SK-N-SH (cell line): ENCODE results near the gene FGF18. TPM values are rescaled to one million over a fixed set of nuclear protein-coding genes. Genes with fewer than 3 reads are reported as not detected.

Experiments used
- CTCF ChIA-PET: fragments of 300-600, 350-600 bp; formaldehyde crosslinking; extraction: SDS; loops from one replicate; lab custom pipeline; 2021; lab: Yijun Ruan, JAX
- POLR2A ChIA-PET: fragments of 350-600 bp; sonication (Branson Sonifier 250); formaldehyde crosslinking; extraction: SDS; loops from one replicate; lab custom pipeline; 2020; ENCODE audit warnings: antibody characterized with exemption, inconsistent platforms; lab: Yijun Ruan, JAX
- DNase-seq: peaks from one replicate; pipeline ENCODE4 v3.0.0; 2012
- H2AFZ ChIP-seq: fragments of 200-600 bp; sonication (generic); 2 replicates; pipeline ENCODE4 v1.8.1; 2016; ENCODE audit warnings: antibody characterized with exemption, mild to moderate bottlenecking, low read depth
- H3F3A ChIP-seq: fragments of 200-600 bp; sonication (generic); replicated peaks from 2 replicates; pipeline ENCODE3; 2016; ENCODE audit warnings: antibody characterized with exemption, mild to moderate bottlenecking; ENCODE audit not compliant: insufficient read depth
- H3K27ac ChIP-seq, 2 experiments: fragments of 200-500 bp in 1 of 2; fragments of 200-600 bp in 1 of 2; sonication (Bioruptor generic) in 1 of 2; sonication (generic), shearing (Covaris generic) in 1 of 2; 2 replicates each; pipeline versions ENCODE4 v1.5.1 to v1.6.1; 2014 to 2016; ENCODE audit warnings: low read depth in 2 of 2, inconsistent platforms in 1 of 2, low read length in 1 of 2, mild to moderate bottlenecking in 1 of 2, mixed read lengths in 1 of 2
- H3K27me3 ChIP-seq: fragments of 200-600 bp; sonication (generic), shearing (Covaris generic); 2 replicates; pipeline ENCODE4 v1.6.1; 2016; ENCODE audit warnings: mixed run types; ENCODE audit not compliant: insufficient read depth
- H3K36me3 ChIP-seq, 2 experiments: fragments of 200-500 bp in 1 of 2; fragments of 200-600 bp in 1 of 2; sonication (Bioruptor generic) in 1 of 2; sonication (generic) in 1 of 2; replicated peaks in 1 of 2; 2 replicates each; pipeline versions ENCODE3 to v1.5.1; 2014 to 2016; ENCODE audit warnings: low read length in 1 of 2, mild to moderate bottlenecking in 1 of 2; ENCODE audit not compliant: insufficient read depth in 2 of 2, control insufficient read depth in 1 of 2
- H3K4me1 ChIP-seq, 2 experiments: fragments of 200-500 bp in 1 of 2; fragments of 200-600 bp in 1 of 2; sonication (Bioruptor generic) in 1 of 2; sonication (generic), shearing (Covaris generic) in 1 of 2; 2 replicates each; pipeline versions ENCODE4 v1.5.1 to v1.6.1; 2014 to 2016; ENCODE audit warnings: low read depth in 1 of 2, low read length in 1 of 2, mixed run types in 1 of 2; ENCODE audit not compliant: insufficient read depth in 2 of 2, control insufficient read depth in 1 of 2
- H3K4me2 ChIP-seq: fragments of 200-600 bp; sonication (generic), shearing (Covaris generic); 2 replicates; pipeline ENCODE4 v1.6.1; 2017; ENCODE audit warnings: mixed run types
- H3K4me3 ChIP-seq, 2 experiments: fragments of 200-500 bp in 1 of 2; fragments of 200-600 bp in 1 of 2; sonication (Bioruptor generic) in 1 of 2; sonication (generic), shearing (Covaris generic) in 1 of 2; 2 replicates each; pipeline versions ENCODE4 v1.5.1 to v1.8.1; 2014 to 2016; ENCODE audit warnings: low read depth in 2 of 2, inconsistent platforms in 1 of 2, low read length in 1 of 2, mild to moderate bottlenecking in 1 of 2, mixed read lengths in 1 of 2, moderate library complexity in 1 of 2
- H3K79me2 ChIP-seq: fragments of 200-600 bp; sonication (generic); 2 replicates; pipeline ENCODE4 v1.8.1; 2017; ENCODE audit warnings: mild to moderate bottlenecking; ENCODE audit not compliant: insufficient read depth
- H3K9ac ChIP-seq: fragments of 200-600 bp; sonication (generic); 2 replicates; pipeline ENCODE4 v1.6.1; 2017; ENCODE audit warnings: mixed run types
- H3K9me2 ChIP-seq: fragments of 200-600 bp; sonication (generic); 2 replicates; pipeline ENCODE4 v1.6.1; 2017; ENCODE audit warnings: mixed run types
- H3K9me3 ChIP-seq: fragments of 200-600 bp; sonication (generic); 2 replicates; pipeline ENCODE4 v1.6.1; 2017; ENCODE audit warnings: mixed run types, mild to moderate bottlenecking, moderate library complexity
- H4K20me1 ChIP-seq: fragments of 200-600 bp; sonication (generic); 2 replicates; pipeline ENCODE4 v1.6.1; 2017; ENCODE audit warnings: mild to moderate bottlenecking, mixed run types; ENCODE audit not compliant: insufficient read depth
- ELF1 ChIP-seq: IDR thresholded peaks from 2 replicates; pipeline ENCODE4 v1.4.0; 2012
- FOSL2 ChIP-seq: IDR thresholded peaks from 2 replicates; pipeline ENCODE4 v1.4.0; 2012; ENCODE audit warnings: low read depth, mild to moderate bottlenecking, moderate library complexity, borderline replicate concordance
- FOXM1 ChIP-seq: IDR thresholded peaks from 2 replicates; pipeline ENCODE4 v1.4.0; 2012; ENCODE audit warnings: low read depth, mild to moderate bottlenecking
- JUND ChIP-seq: IDR thresholded peaks from 2 replicates; pipeline ENCODE4 v1.4.0; 2012
- NRF1 ChIP-seq: IDR thresholded peaks from 2 replicates; pipeline ENCODE4 v1.6.1; 2012; ENCODE audit warnings: low read depth, mild to moderate bottlenecking, low read length
- POLR2AphosphoS5 ChIP-seq: IDR thresholded peaks from 2 replicates; pipeline ENCODE4 v1.6.1; 2012; ENCODE audit warnings: low read depth, low read length
- RXRA ChIP-seq: IDR thresholded peaks from 2 replicates; pipeline ENCODE4 v1.4.0; 2012; ENCODE audit warnings: low read depth, mild to moderate bottlenecking, borderline replicate concordance
- SIN3A ChIP-seq: IDR thresholded peaks from 2 replicates; pipeline ENCODE4 v1.6.1; 2012; ENCODE audit warnings: low read depth, mild to moderate bottlenecking, low read length, moderate library complexity, borderline replicate concordance
- TCF12 ChIP-seq: IDR thresholded peaks from 2 replicates; pipeline ENCODE4 v1.4.0; 2012
- WGBS: methylation state at CpG from one replicate; pipeline ENCODE4 v1.1.6; 2017; ENCODE audit warnings: low lambda C conversion rate; 5-methylcytosine and 5-hydroxymethylcytosine counted together
- polyA plus RNA-seq, 3 experiments: library from polyadenylated mRNA; depleted of rRNA; stranded (reverse); fragments of >200 nt; gene quantifications; 2 replicates each; pipeline ENCODE4 v1.2.3, GENCODE V29; 2012
- TF ChIP-seq, protein P1 (sequence below): fragments of 200-600 bp; sonication (generic); IDR thresholded peaks from 2 replicates; pipeline ENCODE4 v1.6.1; 2017; ENCODE audit warnings: antibody characterized with exemption, mild to moderate bottlenecking, moderate library complexity
- TF ChIP-seq, protein P2 (sequence below): IDR thresholded peaks from 2 replicates; pipeline ENCODE4 v1.6.1; 2012; ENCODE audit warnings: mild to moderate bottlenecking, low read depth, low read length, moderate library complexity
- TF ChIP-seq, protein P3 (sequence below): IDR thresholded peaks from 2 replicates; pipeline ENCODE4 v1.4.0; 2012; ENCODE audit warnings: low read depth, borderline replicate concordance
- TF ChIP-seq, protein P4 (sequence below): IDR thresholded peaks from 2 replicates; pipeline ENCODE4 v1.4.0; 2012; ENCODE audit warnings: low read depth

FGF18 gene
- polyA plus RNA-seq, 1 of the 3 experiments (the other 2 are of a cell fraction): 0.89 TPM

GRCh38 chr5:171407234-171407633 lies 12.2 kb upstream of the FGF18 start:
- CTCF ChIA-PET: interaction anchor here (1.6 kb wide), 1 partner anchor 12 kb away, joined by 9 read pairs; the partner anchor contains the start of gene FGF18
- peaks cover 76% of the 10 kb centered on the region for H4K20me1 ChIP-seq
- H3K36me3 ChIP-seq: peaks cover 63 to 71% of the 10 kb centered on the region in 2 experiments

DNA sequence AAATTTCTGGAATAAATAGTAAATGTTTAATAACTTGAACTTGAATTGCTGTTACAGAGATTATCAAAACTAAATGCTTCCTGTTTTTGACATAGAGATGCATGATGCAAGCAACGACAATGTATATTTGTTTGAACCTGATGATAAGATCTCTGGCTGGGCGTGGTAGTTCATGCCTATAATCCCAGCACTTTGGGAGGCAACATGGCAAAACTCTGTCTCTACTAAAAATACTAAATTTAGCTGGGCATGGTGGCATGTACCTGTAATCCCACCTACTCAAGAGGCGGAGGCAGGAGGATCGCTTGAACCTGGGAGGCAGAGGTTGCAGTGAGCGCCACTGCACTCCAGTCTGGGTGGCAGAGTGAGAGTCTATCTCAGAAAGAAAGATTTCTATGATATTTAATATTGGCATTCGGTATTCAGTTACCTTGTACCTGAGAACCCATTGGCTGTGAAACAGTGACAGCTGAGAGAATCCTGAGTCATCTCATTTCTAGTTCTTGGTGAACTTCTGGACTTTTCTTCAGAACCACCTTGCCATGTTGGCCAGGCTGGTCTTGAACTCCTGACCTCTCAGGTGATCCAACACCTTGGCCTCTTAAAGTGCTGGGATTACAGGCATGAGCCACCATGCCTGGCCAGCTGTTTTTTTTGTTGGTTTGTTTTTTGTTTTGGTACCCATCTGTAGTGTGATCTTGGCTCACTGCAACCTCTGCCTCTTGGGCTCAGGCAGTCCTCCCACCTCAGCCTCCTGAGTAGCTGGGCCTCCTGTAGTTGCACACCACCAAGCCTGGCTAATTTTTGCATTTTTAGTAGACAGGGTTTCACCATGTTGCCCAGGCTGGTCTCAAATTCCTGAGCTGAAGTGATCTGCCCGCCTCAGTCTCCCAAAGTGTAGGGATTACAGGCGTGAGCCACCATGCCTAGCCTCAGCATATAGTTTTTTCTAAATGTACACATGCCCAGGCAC lies 10.0 kb upstream of the FGF18 start:
- Histone ChIP-seq H3K27ac (peak overlapping the region in 1 of 2 experiments; percentile 26; a peak in 2 of 4 replicates), H3K36me3 (peaks cover 84 to 90% of the 10 kb centered on the region in 2 experiments), H3K9me2 (no peaks in the 10 kb centered on the region), H3K9ac (no peak overlapping the region), H3K4me3 (no peak overlapping the region), H3K27me3 (no peaks in the 10 kb centered on the region), H3K79me2 (peaks cover 88% of the 10 kb centered on the region), H3K4me1 (peaks cover 0 to 6% of the 10 kb centered on the region in 2 experiments; a peak in 2 of 4 replicates), H4K20me1 (peaks cover 98% of the 10 kb centered on the region), H3F3A (peaks cover 85% of the 10 kb centered on the region)
- 92% methylated on average over 8 of the region's 8 CpGs for WGBS
- CTCF ChIA-PET: interaction anchor here (1.1 to 2.0 kb wide), 2 partner anchors 10 to 665 kb away, joined by 3 to 7 read pairs; partner anchors contain the start of gene FGF18
- POLR2A ChIA-PET: interaction anchor here (1.4 kb wide), 1 partner anchor 21 kb away, joined by 3 read pairs; no protein-coding TSS in a partner anchor
- no peak for TF ChIP-seq RXRA
- TF ChIP-seq TCF12: no peak
- TF ChIP-seq, protein P1, sequence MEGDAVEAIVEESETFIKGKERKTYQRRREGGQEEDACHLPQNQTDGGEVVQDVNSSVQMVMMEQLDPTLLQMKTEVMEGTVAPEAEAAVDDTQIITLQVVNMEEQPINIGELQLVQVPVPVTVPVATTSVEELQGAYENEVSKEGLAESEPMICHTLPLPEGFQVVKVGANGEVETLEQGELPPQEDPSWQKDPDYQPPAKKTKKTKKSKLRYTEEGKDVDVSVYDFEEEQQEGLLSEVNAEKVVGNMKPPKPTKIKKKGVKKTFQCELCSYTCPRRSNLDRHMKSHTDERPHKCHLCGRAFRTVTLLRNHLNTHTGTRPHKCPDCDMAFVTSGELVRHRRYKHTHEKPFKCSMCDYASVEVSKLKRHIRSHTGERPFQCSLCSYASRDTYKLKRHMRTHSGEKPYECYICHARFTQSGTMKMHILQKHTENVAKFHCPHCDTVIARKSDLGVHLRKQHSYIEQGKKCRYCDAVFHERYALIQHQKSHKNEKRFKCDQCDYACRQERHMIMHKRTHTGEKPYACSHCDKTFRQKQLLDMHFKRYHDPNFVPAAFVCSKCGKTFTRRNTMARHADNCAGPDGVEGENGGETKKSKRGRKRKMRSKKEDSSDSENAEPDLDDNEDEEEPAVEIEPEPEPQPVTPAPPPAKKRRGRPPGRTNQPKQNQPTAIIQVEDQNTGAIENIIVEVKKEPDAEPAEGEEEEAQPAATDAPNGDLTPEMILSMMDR: no peak
- TF ChIP-seq POLR2AphosphoS5: no peak
- TF ChIP-seq, protein P2, sequence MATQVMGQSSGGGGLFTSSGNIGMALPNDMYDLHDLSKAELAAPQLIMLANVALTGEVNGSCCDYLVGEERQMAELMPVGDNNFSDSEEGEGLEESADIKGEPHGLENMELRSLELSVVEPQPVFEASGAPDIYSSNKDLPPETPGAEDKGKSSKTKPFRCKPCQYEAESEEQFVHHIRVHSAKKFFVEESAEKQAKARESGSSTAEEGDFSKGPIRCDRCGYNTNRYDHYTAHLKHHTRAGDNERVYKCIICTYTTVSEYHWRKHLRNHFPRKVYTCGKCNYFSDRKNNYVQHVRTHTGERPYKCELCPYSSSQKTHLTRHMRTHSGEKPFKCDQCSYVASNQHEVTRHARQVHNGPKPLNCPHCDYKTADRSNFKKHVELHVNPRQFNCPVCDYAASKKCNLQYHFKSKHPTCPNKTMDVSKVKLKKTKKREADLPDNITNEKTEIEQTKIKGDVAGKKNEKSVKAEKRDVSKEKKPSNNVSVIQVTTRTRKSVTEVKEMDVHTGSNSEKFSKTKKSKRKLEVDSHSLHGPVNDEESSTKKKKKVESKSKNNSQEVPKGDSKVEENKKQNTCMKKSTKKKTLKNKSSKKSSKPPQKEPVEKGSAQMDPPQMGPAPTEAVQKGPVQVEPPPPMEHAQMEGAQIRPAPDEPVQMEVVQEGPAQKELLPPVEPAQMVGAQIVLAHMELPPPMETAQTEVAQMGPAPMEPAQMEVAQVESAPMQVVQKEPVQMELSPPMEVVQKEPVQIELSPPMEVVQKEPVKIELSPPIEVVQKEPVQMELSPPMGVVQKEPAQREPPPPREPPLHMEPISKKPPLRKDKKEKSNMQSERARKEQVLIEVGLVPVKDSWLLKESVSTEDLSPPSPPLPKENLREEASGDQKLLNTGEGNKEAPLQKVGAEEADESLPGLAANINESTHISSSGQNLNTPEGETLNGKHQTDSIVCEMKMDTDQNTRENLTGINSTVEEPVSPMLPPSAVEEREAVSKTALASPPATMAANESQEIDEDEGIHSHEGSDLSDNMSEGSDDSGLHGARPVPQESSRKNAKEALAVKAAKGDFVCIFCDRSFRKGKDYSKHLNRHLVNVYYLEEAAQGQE: no peak
- no peak for TF ChIP-seq FOXM1
- no peak for TF ChIP-seq ELF1
- TF ChIP-seq, protein P3, sequence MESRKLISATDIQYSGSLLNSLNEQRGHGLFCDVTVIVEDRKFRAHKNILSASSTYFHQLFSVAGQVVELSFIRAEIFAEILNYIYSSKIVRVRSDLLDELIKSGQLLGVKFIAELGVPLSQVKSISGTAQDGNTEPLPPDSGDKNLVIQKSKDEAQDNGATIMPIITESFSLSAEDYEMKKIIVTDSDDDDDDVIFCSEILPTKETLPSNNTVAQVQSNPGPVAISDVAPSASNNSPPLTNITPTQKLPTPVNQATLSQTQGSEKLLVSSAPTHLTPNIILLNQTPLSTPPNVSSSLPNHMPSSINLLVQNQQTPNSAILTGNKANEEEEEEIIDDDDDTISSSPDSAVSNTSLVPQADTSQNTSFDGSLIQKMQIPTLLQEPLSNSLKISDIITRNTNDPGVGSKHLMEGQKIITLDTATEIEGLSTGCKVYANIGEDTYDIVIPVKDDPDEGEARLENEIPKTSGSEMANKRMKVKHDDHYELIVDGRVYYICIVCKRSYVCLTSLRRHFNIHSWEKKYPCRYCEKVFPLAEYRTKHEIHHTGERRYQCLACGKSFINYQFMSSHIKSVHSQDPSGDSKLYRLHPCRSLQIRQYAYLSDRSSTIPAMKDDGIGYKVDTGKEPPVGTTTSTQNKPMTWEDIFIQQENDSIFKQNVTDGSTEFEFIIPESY: peak; percentile 24; the same call in 1 of the 2 replicates
- TF ChIP-seq, all 33 proteins: peak for 1
- H2AFZ ChIP-seq: no peak overlapping the region
- no peak overlapping the region for H3K4me2 ChIP-seq
- H3K9me3 ChIP-seq: no peaks in the 10 kb centered on the region
- DNase-seq: no peak

More at GRCh38 chr5:171407234-171407633, 12.2 kb upstream of the FGF18 start:
- peaks cover 0 to 6% of the 10 kb centered on the region in 2 experiments; a peak in 2 of 4 replicates for H3K4me1 ChIP-seq
- POLR2A ChIA-PET: no interaction called here
- H3F3A ChIP-seq: peaks cover 65% of the 10 kb centered on the region
- TF ChIP-seq NRF1 (no peak), SIN3A (no peak), FOSL2 (no peak), ELF1 (no peak), JUND (no peak)
- TF ChIP-seq, protein P4, sequence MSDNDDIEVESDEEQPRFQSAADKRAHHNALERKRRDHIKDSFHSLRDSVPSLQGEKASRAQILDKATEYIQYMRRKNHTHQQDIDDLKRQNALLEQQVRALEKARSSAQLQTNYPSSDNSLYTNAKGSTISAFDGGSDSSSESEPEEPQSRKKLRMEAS: no peak
- no peak overlapping the region for H3K4me2 ChIP-seq
- no peak overlapping the region for H3K4me3 ChIP-seq
- no peaks in the 10 kb centered on the region for H3K9me3 ChIP-seq
- no peak overlapping the region for H3K9ac ChIP-seq
- H2AFZ ChIP-seq: no peak overlapping the region
- peaks cover 77% of the 10 kb centered on the region for H3K79me2 ChIP-seq
- 77% methylated on average over 4 of the region's 4 CpGs for WGBS
- no peak for DNase-seq
- H3K27me3 ChIP-seq: no peaks in the 10 kb centered on the region
- H3K27ac ChIP-seq: no peak overlapping the region
- no peaks in the 10 kb centered on the region for H3K9me2 ChIP-seq
